COLO829 (cell line): ENCODE results near the gene EXOC3.
A peak's percentile ranks its signal among the peaks of the same experiment; 100 is the strongest.
"Not testable (repeated sequence)": the region's sequence is repeated elsewhere in the genome, so short reads cannot be mapped to it uniquely, and the experiment has no call there.

Experiments used
- DNase-seq: peaks from one replicate; pipeline ENCODE4 v3.0.0; 2012; ENCODE audit warnings: low spot score

EXOC3 gene

GRCh38 chr5:442335-443238, at the start of gene EXOC3:
TSS of gene EXOC3 (plus strand) at chr5:443176. CDS start at chr5:446206, 3,030 bp downstream.
- peak; percentile 64 for DNase-seq

DNA sequence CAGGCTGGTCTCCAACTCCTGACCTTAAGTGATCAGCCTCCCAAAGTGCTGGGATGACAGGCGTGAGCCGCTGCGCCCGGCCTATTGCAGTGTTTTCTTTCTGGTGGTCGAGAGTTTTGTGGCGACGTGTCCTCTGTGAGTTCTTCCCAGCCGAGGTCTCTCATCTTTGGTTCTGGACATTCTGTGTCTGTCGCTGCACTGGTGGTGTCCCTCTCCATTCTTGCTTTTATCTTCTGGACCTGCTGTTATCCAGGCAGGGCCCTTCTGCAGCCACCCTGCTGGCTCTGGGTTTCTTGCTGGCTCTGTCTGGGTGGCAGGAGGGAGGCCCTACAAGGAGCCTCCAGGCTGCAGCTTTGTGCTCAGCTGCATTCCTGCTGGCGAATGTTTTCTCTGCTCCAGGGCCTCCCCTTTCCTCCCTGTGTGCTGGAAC, 49.1 kb upstream of the EXOC3 start:
- no peak for DNase-seq

- no peak for DNase-seq
These were observed 48.3 kb upstream of the EXOC3 start for GRCh38 chr5:394671-395155.

DNA sequence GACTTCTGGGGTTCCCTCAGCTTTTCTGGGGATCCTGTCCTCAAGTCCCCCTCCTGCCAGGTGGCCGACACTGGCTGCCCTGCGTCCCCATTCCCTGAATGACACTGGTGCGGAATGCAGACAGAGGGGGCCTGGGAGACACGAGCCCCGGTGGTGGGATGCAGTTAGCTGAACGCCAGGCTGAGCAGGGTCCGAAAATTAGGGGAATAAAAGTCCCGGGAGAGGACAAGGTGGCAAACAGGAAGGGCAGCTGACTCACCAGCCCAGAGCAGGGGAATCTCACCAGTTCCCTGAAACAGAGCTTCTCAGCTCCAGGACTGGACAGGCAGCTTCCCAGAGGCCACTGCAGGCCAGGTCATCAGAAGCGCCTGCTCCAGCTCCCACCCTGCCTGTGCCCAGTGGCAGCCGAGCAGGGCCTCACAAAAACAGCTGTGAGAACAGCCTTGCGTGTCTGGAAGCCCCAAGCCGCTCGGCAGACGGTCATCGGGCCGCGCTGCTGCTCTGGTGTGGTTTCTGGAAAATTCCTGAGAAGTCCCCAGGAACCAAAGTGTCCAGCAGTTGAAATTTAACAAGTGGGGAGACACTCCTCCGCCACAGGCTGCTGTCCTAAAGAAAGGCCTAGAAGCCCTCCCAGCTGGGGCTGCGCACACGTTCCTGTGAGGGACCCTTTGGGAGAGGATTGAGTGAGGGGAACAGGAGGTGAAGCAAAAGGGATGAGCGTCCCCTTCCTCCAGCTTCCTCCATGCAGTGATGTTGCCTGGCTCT, 47.6 kb upstream of the EXOC3 start:
- no peak for DNase-seq

GRCh38 chr5:395921-396530, 47.0 kb upstream of the EXOC3 start:
- no peak for DNase-seq

- no peak for DNase-seq
These were observed 46.4 kb upstream of the EXOC3 start for GRCh38 chr5:396531-396961.

GRCh38 chr5:398141-398474, 44.9 kb upstream of the EXOC3 start:
- DNase-seq = not testable (repeated sequence)

GRCh38 chr5:398475-399295, 44.3 kb upstream of the EXOC3 start:
- DNase-seq = no peak

GRCh38 chr5:399296-400281, 43.4 kb upstream of the EXOC3 start:
- DNase-seq = no peak

- DNase-seq = no peak
These were observed 42.5 kb upstream of the EXOC3 start for GRCh38 chr5:400282-401145.

GRCh38 chr5:401146-402034, 41.6 kb upstream of the EXOC3 start:
- no peak for DNase-seq

DNA sequence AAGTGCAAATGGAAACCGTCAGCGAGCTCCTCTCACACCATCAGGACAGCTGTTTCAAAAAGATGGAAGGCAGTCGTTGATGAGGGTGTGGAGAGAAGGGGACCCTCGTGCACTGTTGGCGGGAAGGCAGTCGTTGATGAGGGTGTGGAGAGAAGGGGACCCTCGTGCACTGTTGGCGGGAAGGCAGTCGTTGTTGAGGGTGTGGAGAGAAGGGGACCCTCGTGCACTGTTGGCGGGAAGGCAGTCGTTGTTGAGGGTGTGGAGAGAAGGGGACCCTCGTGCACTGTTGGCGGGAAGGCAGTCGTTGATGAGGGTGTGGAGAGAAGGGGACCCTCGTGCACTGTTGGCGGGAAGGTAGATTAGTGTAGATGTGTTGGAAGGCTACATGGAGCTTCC, 40.8 kb upstream of the EXOC3 start:
- not testable (repeated sequence) for DNase-seq

- no peak for DNase-seq
These were observed 40.2 kb upstream of the EXOC3 start for GRCh38 chr5:402615-403359.

DNA sequence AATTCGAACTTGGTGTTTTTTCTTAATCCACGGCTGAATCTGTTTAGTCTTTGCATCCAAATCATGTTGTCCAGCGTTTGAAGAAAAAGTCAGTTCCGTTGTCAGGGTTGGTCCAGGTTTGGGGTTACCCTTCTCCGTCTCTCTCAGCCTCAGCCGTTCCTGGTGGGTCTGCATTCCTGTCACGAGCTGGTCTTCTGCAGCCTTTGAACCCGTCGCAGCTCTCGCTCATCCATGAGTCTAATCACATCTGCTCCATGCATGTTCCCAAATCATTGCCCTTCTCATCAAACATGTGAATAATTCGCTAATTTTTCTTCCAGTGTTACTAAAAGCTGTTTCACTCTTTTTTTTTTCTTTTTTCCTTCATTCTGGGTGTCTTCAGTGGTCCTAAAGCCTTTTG, 39.0 kb upstream of the EXOC3 start:
- no peak for DNase-seq

DNA sequence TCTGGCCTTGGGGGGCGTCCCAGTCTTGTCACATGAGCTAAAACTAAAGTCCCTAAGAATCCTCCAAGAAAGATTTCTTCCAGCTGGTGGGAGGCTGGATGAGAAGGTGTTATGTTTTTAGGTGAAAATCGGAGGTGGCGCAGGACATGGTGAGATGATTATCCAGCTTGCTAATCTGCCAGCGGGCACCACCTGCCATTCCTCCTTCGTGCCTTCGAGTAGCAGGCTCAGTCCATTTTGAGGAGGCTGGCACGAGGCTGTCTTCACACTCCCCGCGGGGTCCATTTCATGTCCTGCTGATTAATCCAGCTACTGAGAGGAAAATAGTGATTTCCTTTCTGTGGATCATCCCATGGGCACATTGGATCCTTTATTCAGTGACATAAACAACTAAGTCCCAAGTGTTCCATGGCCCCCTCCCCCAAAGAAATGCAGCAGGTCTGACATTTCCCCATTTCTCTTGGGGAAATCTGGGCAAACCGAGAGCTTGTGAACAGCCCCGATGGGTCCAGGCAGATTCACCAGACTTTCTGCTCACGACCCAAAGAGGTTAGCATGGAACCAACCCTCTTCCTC, 38.2 kb upstream of the EXOC3 start:
- DNase-seq = no peak

GRCh38 chr5:405421-405820, 37.6 kb upstream of the EXOC3 start:
- no peak for DNase-seq

- DNase-seq = no peak
These were observed 36.9 kb upstream of the EXOC3 start for GRCh38 chr5:406041-406440.
